EL (cell line): Measurements from ENCODE around the gene EPHA5.

Experiments
- DNase-seq: peaks from one replicate; pipeline ENCODE4 v3.0.0-alpha.2; 2016

The EPHA5 gene

GRCh38 chr4:65670331-65671031 lies at the start of gene EPHA5:
Gene EPHA5 (minus strand): TSS chr4:65670489. CDS start chr4:65669742, 747 bp downstream.
- peak; percentile 80 for DNase-seq

GRCh38 chr4:65719635-65720034 lies 49.3 kb upstream of the EPHA5 start:
- DNase-seq: no peak

DNA sequence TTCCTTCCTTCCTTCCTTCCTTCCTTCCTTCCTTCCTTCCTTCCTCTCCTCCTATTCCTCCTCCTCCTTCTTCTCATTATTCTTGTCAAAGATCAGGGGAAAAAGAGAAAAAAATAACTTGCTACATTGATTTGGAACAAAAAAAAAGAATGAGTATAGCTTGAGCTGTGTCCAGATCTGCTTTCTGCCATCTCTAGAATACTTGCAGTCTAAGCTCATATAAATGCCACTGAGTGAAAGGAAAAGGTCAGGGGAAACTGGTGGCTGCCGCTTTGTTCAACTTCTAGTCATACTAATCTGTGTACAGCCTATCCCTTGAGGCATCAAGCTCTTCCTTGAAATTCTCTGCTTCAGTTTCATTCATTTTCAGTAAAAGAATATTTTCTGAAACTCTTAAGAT lies 28.3 kb upstream of the EPHA5 start:
- no peak for DNase-seq

- DNase-seq: no peak
Observed at GRCh38 chr4:65696436-65696835, 26.1 kb upstream of the EPHA5 start.

DNA sequence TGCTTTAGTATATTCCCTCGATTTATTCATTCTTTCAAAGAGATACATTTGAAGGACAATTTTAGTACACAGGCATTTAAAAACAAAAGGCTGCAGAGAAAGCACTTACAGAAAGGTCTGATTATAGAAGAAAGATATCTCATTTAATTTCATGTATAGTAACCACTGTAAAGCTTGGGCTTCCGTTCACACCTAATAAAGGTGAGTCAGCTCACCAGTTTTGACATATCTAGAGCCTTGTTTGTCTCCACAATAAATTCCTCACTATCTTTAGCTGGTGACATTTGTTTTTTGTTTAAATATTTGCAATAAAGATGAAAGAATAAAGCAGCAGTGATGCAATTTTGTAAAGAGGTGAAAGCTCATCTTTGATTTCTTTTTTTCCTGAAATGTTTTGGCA lies 1.1 kb upstream of the EPHA5 start:
- no peak for DNase-seq

GRCh38 chr4:65670020-65670330 lies 314 bp downstream of the EPHA5 start:
- DNase-seq: no peak

GRCh38 chr4:65669111-65670019 lies 924 bp downstream of the EPHA5 start:
- peak; percentile 15 for DNase-seq

DNA sequence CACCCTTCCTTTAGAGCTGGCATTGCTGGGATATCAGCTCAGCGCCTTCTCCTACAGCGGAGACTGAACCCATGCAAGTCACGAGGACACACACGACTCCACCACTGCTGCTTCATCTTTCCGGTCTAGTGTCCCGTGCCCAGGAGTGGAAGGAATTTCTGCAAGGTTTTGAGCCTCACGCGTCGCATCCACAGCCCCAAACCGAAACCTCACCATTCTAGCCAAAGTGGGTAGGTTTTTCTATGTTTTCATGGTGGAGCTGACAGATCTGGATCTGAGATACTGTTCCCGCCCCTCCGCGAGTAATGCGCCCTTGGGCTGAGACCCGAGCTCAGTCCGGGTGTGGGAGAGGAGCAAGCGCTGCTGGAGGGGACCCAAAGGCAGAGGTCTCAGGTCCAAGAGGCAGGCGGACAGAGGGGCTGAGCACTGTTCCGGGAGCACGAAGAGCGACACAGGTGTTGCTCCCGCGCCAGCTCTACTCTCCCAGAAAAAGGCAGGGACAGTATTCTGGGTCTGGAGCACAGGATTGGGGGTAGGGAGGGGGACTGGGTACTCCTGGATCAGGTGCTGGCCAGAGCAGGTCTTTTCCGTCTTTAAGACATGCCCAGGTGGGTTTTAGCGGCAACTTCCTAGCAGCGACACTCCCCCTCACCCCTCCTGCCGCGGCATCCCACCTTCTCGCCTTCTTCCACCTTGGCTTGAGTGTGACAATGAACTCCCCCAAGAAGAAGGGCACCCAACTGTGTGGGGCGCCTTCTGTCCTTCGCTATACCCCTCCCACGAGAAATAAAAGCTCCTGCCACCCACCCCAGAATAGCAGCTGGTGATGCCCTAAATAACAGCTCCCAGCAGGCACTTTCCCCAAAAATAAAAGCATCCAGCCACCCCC lies 1.8 kb downstream of the EPHA5 start:
- peak; percentile 53 for DNase-seq

- no peak for DNase-seq
Observed at GRCh38 chr4:65667506-65668041, 2.7 kb downstream of the EPHA5 start.

GRCh38 chr4:65665771-65666523 lies 4.3 kb downstream of the EPHA5 start:
- peak; percentile 26 for DNase-seq

DNA sequence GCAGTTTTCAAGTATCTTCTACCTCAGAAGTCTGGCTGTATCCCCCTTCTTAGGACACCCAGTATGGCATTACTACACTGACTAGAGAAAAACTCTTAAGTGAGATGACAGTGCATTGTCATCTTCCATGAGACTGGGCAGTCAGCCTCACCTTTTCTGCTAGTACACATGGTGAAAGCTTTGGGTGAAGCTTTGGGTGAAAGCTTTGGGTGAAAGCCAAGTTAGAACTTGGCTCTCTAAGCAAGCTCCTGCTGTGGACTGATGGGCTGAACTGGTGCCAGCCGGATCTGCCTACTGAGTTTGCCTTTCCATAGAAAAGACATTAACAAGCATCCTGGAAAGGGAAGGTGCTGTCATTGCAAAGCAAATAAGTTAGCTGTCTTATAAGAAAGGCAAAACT lies 8.8 kb downstream of the EPHA5 start:
- DNase-seq: no peak

DNA sequence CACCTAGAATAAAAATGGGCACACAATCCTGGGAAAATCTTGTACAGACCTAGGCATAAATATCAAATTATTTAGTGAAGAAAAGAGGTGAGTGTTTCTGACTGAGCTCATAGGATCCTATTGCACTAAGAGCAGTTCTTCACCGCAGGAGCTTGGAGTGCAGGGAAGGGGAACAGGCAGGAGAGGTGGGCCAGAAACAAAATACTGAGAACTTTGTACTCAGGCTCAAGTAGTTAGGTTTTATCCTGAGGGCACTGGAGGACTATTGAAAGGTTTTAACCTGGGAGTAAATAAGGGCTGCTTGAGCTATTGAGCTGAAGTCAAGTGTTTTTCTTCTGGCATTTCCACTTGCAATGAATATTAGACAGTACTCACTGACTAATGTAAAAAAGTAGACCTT lies 12.2 kb downstream of the EPHA5 start:
- no peak for DNase-seq

GRCh38 chr4:65656008-65656407 lies 14.3 kb downstream of the EPHA5 start:
- no peak for DNase-seq

- no peak for DNase-seq
Observed at GRCh38 chr4:65654976-65655375, 15.3 kb downstream of the EPHA5 start.

- no peak for DNase-seq
Observed at GRCh38 chr4:65653740-65654361, 16.4 kb downstream of the EPHA5 start.

GRCh38 chr4:65651751-65652150 lies 18.5 kb downstream of the EPHA5 start:
- no peak for DNase-seq

- DNase-seq: no peak
Observed at GRCh38 chr4:65651031-65651430, 19.3 kb downstream of the EPHA5 start.

DNA sequence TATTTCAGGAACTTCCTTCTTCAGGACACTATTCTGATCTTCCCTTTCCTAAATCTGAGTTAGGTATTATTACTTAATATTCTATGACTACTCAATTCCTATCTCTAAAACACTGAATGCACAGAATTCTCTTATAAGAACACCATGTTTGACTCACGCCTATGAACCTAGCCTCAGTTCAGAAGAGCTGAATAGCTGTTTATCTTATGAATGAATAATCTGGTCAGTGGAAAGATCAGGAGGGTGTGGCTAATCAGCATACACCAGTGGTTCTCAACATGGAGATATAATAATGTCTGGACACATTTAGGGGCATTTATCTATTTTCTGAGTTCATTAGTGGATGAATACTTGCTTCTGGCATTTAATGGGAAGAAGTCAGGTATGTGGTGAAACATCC lies 24.2 kb downstream of the EPHA5 start:
- no peak for DNase-seq

- peak; percentile 40 for DNase-seq
Observed at GRCh38 chr4:65645185-65645584, 25.1 kb downstream of the EPHA5 start.

DNA sequence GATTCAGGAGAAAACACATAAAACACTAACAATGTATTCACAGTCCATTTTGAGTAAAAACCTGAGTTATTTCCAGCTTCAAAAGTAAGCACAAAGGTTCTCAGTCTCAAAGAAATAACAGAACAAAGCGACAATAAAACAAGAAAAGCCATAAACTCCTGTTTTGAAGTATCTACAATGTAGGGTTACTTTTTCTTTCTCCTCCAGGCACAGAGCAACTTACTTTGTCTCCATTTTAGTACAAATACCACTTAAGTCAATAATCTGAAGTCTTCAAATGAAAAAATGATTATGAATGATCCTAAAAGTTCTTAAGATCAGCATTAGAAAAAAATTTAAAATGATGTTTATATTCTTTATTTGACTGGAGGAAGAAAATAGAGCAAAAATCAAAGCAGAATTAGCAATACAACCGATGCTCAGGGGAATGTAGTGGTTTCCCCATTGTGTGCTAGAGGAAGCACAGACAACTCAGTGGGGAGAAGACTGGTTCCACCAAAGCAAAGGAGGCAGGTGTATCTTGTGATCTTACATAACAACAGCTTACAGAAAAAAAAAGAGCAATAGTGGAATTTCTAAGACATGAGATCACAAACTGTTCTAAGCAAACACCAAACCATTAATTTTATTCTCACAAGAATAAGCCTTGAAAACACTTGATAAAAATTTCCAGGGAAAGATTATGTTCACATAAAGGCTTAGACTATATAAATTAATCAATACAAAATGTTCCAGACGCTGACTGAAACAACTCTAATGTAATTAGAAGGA lies 35.1 kb downstream of the EPHA5 start:
- no peak for DNase-seq

- peak; percentile 6 for DNase-seq
Observed at GRCh38 chr4:65624651-65625050, 45.6 kb downstream of the EPHA5 start.
